ENCODE data around the gene RBM5.

Gene RBM5

DNA sequence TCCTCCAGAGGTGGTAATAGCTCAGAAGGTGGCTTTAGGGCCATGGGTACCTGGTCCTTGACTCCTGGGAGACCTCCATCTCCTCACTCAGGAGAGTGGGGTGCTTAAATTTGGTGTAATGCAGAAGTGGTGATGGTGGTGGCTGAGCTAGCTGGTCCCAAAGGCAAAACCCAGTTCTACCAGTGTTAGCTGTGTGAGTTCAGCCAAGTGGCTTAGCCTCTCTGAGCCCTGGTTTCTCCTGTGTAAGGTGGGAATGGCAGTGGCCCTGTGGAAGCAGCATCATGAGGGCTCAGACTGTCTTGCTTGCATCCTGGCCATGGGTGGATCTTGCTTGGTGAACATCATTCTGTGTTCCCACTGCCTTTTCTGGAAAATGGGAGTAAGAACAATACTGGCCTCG is 75.8 kb downstream of the RBM5 start:
- TF ChIP-seq, protein P1, sequence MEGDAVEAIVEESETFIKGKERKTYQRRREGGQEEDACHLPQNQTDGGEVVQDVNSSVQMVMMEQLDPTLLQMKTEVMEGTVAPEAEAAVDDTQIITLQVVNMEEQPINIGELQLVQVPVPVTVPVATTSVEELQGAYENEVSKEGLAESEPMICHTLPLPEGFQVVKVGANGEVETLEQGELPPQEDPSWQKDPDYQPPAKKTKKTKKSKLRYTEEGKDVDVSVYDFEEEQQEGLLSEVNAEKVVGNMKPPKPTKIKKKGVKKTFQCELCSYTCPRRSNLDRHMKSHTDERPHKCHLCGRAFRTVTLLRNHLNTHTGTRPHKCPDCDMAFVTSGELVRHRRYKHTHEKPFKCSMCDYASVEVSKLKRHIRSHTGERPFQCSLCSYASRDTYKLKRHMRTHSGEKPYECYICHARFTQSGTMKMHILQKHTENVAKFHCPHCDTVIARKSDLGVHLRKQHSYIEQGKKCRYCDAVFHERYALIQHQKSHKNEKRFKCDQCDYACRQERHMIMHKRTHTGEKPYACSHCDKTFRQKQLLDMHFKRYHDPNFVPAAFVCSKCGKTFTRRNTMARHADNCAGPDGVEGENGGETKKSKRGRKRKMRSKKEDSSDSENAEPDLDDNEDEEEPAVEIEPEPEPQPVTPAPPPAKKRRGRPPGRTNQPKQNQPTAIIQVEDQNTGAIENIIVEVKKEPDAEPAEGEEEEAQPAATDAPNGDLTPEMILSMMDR (IDR thresholded peaks at IDR 0.05; ENCODE audit: extremely low read depth, insufficient read depth, missing control alignments): no peak
- in situ Hi-C loops (cut with MboI; ENCODE audit: low pct_unique_long_range_greater_than_20kb, low sequenced_read_pairs, unreplicated experiment): no loop called here
- DNase-seq (ENCODE audit: low spot score): no peak

DNA sequence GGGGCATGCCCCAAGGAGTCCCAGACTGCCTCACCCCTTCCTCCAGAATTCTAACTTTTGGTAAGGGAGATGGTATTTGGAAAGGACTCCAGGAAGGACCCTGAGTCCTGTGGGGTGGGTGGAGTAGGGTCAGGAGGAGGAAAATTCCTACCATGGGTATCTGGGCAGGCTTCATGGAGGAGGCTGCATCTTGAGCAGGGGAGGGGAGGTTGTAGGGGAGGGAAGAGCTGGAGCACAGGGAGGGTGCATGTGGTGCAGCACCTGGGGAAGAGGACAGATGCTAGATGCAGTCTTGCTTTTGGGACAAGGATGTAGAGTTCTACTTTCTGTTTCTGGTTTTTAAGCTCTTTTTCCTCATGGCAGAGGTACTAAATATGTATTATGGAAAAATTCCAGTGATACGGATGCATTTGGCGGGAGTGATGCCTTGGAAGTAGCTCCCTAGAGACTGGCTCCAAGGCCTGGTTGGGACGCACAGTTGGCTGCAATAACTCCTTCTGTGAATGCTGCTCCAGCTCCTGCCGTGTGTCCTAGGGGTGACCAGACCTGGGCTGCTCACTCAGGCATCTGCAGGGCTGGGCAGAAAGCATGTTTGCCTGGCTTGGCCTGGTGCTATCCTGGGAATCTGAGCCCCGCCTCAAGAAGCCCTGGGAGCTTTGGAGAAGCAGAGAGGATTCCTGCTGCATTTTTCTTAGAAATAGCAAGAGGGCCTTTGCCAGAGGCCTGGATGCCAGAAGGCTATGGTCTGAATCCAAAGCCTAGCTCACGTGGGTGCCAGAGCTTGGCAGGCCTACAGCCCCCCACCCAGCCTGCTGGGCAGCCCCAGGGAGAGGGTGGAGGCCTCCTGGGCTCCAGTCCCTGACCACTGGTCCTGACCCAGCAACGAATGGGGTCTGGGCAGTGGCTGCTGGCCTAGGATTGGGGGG is 76.5 kb downstream of the RBM5 start:
- TF ChIP-seq, protein P1 (IDR thresholded peaks at IDR 0.05; ENCODE audit: extremely low read depth, insufficient read depth, missing control alignments): no peak
- in situ Hi-C loops (cut with MboI; ENCODE audit: low pct_unique_long_range_greater_than_20kb, low sequenced_read_pairs, unreplicated experiment): no loop called here
- DNase-seq (ENCODE audit: low spot score): no peak

DNA sequence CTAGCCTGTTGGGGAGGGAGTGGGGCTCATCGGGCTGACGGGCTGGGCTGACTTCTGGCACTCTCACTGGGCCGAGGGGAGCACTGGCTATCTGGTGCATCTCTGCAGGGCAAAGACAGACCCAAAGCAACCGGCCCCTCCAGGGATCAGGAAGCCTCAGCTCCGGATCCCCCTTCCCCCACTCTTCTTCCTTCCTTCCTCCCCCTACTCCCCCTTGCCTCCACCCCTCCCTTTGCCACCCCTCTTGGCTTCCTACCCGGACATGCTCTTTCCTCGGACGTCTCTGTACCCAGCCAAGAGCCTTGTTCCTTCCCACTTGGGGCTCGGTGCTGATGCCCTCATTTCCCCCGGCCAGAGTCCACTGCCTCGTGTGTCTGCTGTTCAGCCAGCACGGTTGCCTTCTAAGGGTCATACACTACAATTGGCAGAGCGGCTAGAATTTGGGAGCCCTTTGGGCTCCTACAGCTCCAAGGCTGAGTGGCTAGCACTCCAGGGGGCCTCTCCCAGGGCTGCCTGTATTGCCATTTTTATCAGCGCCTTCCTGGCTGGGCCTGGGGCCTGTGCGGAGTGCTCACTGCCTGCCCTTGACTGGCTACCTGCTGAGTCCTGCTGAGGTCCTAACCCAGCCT is 77.3 kb downstream of the RBM5 start:
- in situ Hi-C loops (cut with MboI; ENCODE audit: low pct_unique_long_range_greater_than_20kb, low sequenced_read_pairs, unreplicated experiment): no loop called here
- no peak for DNase-seq (ENCODE audit: low spot score)

DNA sequence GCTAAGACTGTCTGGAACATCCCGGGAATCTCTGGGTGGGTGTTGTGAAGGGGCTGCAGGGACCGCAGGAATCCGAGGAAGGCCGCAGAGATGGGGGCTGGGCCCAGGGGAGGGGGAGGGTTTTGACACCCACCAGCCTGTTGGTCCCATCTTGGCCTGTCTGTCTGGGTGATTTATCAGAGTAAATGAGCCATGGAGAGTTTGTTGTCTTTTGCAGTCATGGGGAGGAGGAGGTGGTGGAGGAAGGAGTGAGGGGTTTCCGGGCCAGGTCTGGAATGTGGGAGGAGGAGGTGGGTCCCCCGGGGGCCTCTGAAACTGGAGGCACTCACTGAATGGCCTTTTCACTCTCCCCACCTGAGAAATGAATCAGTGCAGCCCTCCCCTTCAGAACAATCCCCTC is 77.9 kb downstream of the RBM5 start:
- DNase-seq (ENCODE audit: low spot score): no peak
- in situ Hi-C loops (cut with MboI; ENCODE audit: low pct_unique_long_range_greater_than_20kb, low sequenced_read_pairs, unreplicated experiment): no loop called here
- TF ChIP-seq, protein P1 (IDR thresholded peaks at IDR 0.05; ENCODE audit: extremely low read depth, insufficient read depth, missing control alignments): no peak

More for the DNA sequence above, 77.3 kb downstream of the RBM5 start:
- TF ChIP-seq, protein P1 (IDR thresholded peaks at IDR 0.05; ENCODE audit: extremely low read depth, insufficient read depth, missing control alignments): no peak

DNA sequence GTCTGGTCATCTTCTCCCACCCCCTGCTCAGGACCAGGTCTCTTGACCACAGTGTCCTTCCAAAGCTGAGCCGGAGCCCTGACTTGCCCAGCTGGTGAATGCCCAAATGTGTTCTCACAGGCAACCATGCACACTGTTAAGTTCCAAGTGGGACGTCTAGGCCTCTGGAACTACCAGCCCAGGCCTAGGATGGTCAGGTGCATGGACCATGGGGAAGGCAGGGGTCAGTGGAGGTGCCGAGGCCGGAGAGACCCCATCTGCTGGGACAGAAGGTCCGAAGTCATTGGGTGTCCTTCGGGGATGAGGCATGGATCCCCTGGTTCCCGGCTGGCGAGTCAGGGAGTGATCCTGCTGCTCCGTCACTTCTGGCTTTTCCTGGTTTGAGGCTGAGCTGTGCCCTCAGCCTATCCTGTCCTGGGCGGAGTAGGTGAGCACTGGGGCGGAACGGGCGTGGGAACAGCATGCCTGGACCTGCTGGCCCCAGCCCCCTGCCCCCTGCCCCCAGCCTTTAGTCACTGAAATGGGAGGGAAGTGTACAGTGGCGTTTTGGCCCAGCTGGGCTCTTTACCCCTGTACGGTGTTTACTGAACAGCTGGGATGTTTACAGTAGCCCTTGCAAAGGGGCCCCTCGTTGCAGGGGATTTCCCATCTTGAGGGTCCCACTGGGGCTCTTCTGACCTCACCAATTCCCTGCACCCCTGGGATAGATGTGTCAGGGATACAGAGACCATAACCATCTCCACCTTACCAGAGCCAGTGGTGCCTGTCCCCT is 78.5 kb downstream of the RBM5 start:
- TF ChIP-seq, protein P1 (IDR thresholded peaks at IDR 0.05; ENCODE audit: extremely low read depth, insufficient read depth, missing control alignments): no peak
- in situ Hi-C loops (cut with MboI; ENCODE audit: low pct_unique_long_range_greater_than_20kb, low sequenced_read_pairs, unreplicated experiment): no loop called here
- DNase-seq (ENCODE audit: low spot score): no peak

- no peak for DNase-seq (ENCODE audit: low spot score)
- TF ChIP-seq, protein P1 (IDR thresholded peaks at IDR 0.05; ENCODE audit: extremely low read depth, insufficient read depth, missing control alignments): no peak
- in situ Hi-C loops (cut with MboI; ENCODE audit: low pct_unique_long_range_greater_than_20kb, low sequenced_read_pairs, unreplicated experiment): no loop called here
Measured at GRCh38 chr3:50167841-50168209, 79.1 kb downstream of the RBM5 start.

Data from GM13977 (cell line).